GM18907 (cell line): ENCODE data around the gene PROB1.
"Not testable (repeated sequence)": the region's sequence is repeated elsewhere in the genome, so short reads cannot be mapped to it uniquely, and the experiment has no call there.

Source experiments
- ATAC-seq: cut with Tn5 transposase; IDR thresholded peaks from one replicate; pipeline ENCODE4 v1.9.1; 2021; ENCODE audit warnings: mild to moderate bottlenecking, moderate library complexity; ENCODE audit not compliant: unreplicated experiment

The PROB1 gene

GRCh38 chr5:139394654-139395566 lies at the start of gene PROB1:
PROB1 (minus strand) TSS chr5:139395104; CDS start chr5:139395081, 23 bp downstream.
- no peak for ATAC-seq

GRCh38 chr5:139443831-139444453 lies 49.0 kb upstream of the PROB1 start:
- no peak for ATAC-seq

- ATAC-seq = not testable (repeated sequence)
Measured at GRCh38 chr5:139440416-139440815, 45.5 kb upstream of the PROB1 start.

- ATAC-seq = peak; percentile 85
Measured at GRCh38 chr5:139439013-139439903, 44.4 kb upstream of the PROB1 start, which contains the start of gene DNAJC18. DNAJC18 (minus strand) TSS chr5:139439525; CDS start chr5:139439445, 80 bp downstream.

GRCh38 chr5:139438707-139439012 lies 43.8 kb upstream of the PROB1 start:
- no peak for ATAC-seq

- ATAC-seq = no peak
Measured at GRCh38 chr5:139435676-139436075, 40.8 kb upstream of the PROB1 start.

- no peak for ATAC-seq
Measured at GRCh38 chr5:139431706-139432105, 36.8 kb upstream of the PROB1 start.

- ATAC-seq = no peak
Measured at GRCh38 chr5:139430015-139430414, 35.1 kb upstream of the PROB1 start.

- ATAC-seq = no peak
Measured at GRCh38 chr5:139426203-139426885, 31.4 kb upstream of the PROB1 start.

- ATAC-seq = no peak
Measured at GRCh38 chr5:139425497-139425896, 30.6 kb upstream of the PROB1 start.

- ATAC-seq = peak; percentile 82
Measured at GRCh38 chr5:139422307-139422893, 27.5 kb upstream of the PROB1 start.

GRCh38 chr5:139419226-139420192 lies 24.6 kb upstream of the PROB1 start:
- no peak for ATAC-seq

- ATAC-seq = no peak
Measured at GRCh38 chr5:139418793-139419192, 23.9 kb upstream of the PROB1 start.

GRCh38 chr5:139417214-139417613 lies 22.3 kb upstream of the PROB1 start:
- no peak for ATAC-seq

GRCh38 chr5:139416651-139417050 lies 21.7 kb upstream of the PROB1 start:
- ATAC-seq = no peak

- no peak for ATAC-seq
Measured at GRCh38 chr5:139415869-139416268, 21.0 kb upstream of the PROB1 start.

GRCh38 chr5:139415221-139415861 lies 20.4 kb upstream of the PROB1 start:
- no peak for ATAC-seq

- no peak for ATAC-seq
Measured at GRCh38 chr5:139414581-139415130, 19.8 kb upstream of the PROB1 start.
